Astrocyte of the cerebellum (primary cell): ENCODE results near the gene IRX2.

ENCODE experiments used
- DNase-seq: peaks from one replicate; pipeline ENCODE4 v3.0.0-alpha.2; 2011; ENCODE audit warnings: low read depth
- H3K4me3 ChIP-seq: 2 replicates; pipeline ENCODE4 v1.5.1; 2011; ENCODE audit warnings: mild to moderate bottlenecking, low read depth, low read length, moderate library complexity
- CTCF ChIP-seq: IDR thresholded peaks from 2 replicates; pipeline ENCODE4 v1.5.1; 2012; ENCODE audit warnings: low read length, low read depth, moderate library complexity, mild to moderate bottlenecking; ENCODE audit errors: missing control alignments
- in situ Hi-C: cut with HindIII; loops from 2 replicates; pipeline ENCODE4 v1.10.0; 2017; ENCODE audit warnings: low sequenced_read_pairs

Gene IRX2

DNA sequence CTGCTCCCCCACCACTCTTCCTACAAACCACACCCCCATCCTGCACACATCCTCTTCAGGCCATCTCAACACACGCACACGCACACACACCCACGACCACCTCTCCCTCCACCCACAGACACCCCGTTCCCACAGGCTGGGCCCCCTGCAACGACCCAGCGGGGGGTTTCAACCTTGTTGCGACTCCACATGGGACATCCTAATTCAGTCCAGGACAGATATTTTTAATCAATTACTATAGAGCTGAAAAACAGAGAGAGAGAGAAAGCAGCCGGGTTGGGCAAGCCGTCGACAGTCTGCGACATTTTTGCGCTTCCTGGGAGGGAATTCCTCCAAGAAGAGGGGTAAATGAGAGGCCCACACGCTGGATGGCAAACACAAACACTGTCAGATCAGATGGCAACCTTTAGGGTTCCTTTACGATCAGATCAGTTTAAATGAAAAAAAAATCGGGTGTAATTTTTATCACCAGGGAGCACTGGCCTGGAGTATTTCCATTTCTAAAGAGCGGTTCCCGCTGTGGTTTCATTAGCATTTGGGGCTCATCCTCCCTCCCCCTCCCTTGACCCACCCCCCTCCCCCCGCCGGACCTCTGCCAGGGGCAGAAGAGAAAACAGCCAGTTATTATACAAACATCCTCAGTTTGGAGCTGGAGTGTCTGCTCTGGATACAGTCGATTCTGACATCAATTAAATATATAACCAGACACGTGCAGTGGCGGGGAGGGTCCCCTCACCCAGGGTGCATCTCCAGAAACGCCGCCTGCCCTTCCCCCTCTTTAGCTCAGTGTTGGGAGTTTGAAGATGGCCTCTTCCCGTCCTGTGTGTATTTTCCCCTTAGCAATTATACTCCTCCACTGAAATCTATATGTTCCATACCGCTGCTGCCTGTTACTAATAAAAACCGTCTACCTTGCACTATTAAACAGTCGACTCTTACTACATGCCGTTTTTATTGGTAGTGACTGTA, 2.3 kb upstream of the IRX2 start:
- no peak for DNase-seq
- peak overlapping the region; percentile 56 for H3K4me3 ChIP-seq
- TF ChIP-seq CTCF = no peak
- in situ Hi-C loops = no loop called here

DNA sequence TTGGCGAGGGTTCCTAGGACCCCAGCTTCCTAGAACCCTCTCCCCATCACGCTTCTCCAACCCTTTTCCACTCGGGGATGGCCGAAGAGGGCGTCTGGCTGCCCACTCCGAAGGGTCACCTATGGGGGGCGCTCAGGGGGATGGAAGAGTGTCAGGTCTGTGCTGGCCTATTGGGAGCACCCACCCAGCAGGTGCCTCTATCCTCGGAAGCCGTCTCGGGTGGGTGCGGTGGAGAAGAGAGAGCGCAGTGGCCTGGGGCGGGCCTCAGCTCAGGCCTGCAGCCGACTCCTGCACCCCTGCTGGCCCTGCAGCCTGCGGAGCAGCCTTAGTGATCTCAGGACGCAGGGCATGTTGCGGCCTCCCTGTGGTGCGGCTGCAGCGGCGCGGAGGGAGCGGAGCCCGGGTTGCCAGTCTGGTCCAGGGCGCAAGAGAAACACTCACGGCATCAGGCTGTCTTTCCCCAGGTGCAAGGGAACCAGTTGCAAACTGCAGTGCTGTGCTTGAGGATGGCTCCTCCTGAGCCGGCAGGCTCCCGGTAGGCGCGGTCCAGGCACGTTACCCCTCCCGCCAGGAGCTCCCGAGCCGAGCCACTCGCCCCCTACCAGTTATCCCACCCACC, 1.5 kb upstream of the IRX2 start:
- H3K4me3 ChIP-seq = peak overlapping the region; percentile 56
- in situ Hi-C loops = no loop called here

GRCh38 chr5:2752059-2752820, 763 bp upstream of the IRX2 start:
- no peak for TF ChIP-seq CTCF
- in situ Hi-C loops = no loop called here
- DNase-seq = no peak
- H3K4me3 ChIP-seq = peak overlapping the region; percentile 56

More for the DNA sequence above, 1.5 kb upstream of the IRX2 start:
- peak; percentile 11 for TF ChIP-seq CTCF
- no peak for DNase-seq

- TF ChIP-seq CTCF = no peak
- no peak for DNase-seq
- in situ Hi-C loops = no loop called here
- H3K4me3 ChIP-seq = peak overlapping the region; percentile 83
These were observed 566 bp downstream of the IRX2 start for GRCh38 chr5:2750758-2751464.

DNA sequence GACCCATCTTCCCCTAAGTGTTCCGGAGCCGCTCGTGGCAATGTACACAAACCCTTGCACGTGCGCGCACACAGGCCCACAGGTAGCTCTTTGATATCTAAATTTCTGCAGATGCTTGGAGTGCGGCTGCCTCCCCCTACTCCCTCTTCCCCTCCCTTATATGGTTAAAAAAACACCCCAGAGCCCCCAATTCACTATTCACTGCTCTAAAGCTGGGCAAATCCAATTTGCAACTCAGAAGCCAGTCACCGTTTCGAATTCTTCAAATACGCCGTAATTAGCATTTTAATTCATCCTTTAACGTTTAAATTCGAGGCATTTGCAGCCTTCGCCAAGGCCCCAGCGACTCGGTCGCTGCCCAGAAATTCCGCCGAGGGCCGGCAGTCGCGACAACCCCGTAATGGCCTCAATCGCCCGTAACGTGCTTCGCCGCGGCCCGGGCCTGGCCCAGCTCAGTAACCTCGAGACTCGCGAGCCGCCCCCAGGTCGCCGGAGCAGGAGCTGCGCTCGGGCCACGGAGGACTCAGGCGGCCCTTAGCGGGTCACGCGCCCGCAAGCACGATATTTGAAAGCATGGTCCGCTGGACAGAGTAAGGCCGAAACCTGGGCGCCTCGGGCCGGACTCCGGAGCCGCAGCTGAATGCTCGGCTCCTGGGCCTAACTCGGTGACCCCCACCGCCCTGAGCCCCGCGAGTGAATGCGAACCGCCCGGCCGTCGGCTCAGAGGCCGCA, 1.3 kb downstream of the IRX2 start:
- no peak for TF ChIP-seq CTCF
- H3K4me3 ChIP-seq = peak overlapping the region; percentile 83
- in situ Hi-C loops = no loop called here
- no peak for DNase-seq
